Ecto neural progenitor cell (in vitro differentiated cells): Measurements from ENCODE around the gene SORCS2.
"Not testable (repeated sequence)": the region's sequence is repeated elsewhere in the genome, so short reads cannot be mapped to it uniquely, and the experiment has no call there.

Experiments used
- DNase-seq: peaks from one replicate; pipeline ENCODE4 v3.0.0-alpha.2; 2018; ENCODE audit warnings: low spot score

SORCS2 gene

DNA sequence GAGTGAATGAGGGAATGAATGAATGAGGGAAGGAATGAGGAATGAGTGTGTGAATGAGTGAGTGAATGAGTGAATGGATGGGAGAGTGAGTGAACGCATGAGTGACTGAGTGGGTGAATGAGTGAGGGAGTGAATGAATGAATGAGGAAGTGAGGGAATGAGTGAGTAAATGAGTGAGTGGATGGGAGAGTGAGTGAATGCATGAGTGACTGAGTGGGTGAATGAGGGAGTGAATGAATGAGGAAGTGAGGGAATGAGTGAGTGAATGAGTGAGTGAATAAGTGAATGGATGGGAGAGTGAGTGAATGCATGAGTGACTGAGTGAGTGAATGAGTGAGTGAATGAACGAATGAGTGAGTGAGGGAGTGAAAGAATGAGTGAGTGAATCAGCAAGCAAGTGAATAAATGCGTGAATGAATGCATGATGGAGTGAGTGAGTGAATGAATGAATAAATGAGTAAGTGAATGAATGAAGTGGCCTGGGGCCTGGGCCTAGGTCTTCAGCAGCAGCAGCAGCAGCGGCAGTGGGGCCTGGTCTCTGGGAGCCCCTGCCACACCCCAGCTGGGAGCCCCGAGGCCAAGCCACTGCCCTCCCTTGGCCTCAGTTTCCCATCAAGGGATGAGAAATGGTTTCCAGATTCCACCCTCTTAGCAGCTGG lies 258.6 kb downstream of the SORCS2 start:
- DNase-seq, result no peak

GRCh38 chr4:7451434-7451789 lies 259.1 kb downstream of the SORCS2 start:
- no peak for DNase-seq

DNA sequence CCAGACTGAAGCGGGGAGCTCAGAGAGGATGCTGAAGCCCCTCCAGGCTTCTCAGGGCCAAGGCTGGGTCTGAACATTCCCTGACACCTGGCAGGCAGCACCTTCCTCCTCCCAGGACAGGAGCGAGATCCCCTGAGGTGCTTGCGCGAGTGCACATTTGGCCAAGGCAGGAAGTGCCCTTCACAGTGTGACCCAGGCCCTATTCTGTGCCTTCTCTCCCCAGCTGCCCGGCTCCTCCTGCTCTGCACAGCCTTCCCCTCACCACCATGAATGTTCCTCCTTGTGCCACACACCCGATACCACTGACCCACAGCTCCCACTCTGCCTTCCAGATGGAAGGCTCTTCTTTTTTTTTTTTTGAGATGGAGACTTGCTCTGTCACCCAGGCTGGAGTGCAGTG lies 259.5 kb downstream of the SORCS2 start:
- DNase-seq, result no peak

GRCh38 chr4:7452802-7453201 lies 260.5 kb downstream of the SORCS2 start:
- DNase-seq, result not testable (repeated sequence)

DNA sequence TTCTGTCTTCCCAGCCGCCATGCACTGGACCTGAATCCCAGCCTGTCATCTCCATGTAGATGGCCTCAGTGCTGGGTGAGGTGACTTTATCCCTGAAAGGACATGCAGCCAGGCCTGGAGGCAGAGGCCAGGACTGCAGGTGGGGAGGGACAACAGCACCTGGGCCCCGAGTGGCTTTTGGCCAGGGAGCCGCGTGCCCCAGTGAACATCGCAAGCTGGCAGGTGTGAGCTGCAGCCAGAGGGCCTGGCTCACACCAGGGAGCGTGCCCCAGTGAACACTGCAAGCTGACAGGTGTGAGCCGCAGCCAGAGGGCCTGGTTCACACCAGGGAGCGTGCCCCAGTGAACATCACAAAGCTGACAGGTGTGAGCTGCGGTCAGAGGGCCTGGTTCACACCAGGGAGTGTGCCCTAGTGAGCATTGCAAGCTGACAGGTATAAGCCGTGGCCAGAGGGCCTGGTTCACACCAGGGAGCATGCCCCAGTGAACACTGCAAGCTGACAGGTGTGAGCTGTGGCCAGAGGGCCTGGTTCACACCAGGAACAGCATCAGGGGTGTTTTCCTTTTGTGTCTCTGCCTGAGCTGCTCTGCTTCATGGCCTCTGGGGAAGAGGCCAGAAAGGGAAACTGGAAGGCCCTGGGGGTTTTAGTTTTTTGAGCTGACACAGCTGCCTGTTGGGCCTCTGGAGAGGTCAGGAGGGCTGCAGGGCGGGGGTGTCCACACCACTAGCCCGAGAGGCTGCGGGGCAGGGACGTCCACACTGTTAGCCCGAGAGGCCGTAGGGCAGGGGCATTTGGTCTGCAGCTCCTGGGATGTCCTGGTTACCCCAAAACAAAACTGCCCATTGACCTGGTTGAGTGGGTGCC lies 265.1 kb downstream of the SORCS2 start:
- DNase-seq, result no peak

DNA sequence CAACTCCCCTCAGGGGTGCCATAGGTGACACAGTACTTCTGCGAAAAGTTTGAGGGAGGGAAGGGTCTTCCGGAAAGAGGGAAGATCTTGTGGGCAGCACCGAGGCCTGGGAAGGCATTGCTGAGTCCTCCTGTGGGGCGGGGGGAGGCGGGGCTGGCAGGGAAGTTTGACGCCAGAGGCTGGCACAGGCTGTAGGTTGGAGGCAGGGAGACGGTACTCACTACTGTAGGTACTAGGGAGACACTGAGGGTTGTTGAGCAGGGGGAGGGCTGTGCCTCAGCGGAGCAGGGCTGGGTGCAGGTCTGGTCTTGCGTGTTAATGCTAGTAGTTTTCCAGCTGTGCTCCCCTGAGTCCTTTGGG lies 265.7 kb downstream of the SORCS2 start:
- DNase-seq, result no peak

- DNase-seq, result no peak
Observed at GRCh38 chr4:7458477-7458876, 266.1 kb downstream of the SORCS2 start.

DNA sequence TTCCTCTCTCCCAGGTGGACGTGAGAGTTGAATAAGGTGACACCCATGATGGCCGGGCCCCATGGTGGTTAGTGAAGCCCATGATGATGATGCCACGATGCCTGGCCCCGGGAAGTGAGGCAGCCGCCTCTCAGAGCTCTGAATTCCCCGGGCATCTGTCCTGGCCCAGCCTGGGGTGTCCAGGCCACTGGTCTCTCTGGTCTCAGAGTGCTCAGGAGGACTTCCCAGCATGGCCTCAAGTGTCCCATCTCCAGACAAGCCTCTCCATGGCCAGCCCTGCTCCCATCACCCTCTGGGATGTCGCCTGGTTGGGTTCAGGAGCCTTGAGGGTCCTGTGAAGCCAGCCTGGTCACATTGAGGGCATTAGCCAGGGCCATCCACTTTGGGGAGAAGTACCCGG lies 267.1 kb downstream of the SORCS2 start:
- no peak for DNase-seq

GRCh38 chr4:7460566-7460965 lies 268.2 kb downstream of the SORCS2 start:
- no peak for DNase-seq

DNA sequence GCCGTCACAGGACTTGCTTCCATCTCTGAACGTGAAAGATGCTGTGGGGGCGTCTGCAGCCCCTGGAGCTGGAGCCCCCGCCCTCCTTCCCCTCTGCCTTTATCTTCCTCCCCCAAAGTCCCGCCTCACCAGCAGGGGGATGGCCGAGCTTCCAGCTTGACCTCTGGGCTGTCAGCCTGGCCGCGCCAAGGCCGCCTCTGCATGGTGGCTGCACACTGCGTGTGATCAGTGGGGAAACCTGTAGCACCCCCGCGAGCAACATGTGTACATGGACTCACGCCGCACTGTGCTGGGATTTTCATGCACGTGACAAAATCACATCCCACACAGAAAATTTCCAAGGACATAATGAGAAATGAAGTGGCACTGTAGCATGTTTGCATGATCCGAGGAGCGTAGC lies 268.9 kb downstream of the SORCS2 start:
- no peak for DNase-seq

- no peak for DNase-seq
Observed at GRCh38 chr4:7462509-7462971, 270.2 kb downstream of the SORCS2 start.

- DNase-seq, result no peak
Observed at GRCh38 chr4:7463566-7464258, 271.4 kb downstream of the SORCS2 start.

- DNase-seq, result no peak
Observed at GRCh38 chr4:7464259-7464655, 271.9 kb downstream of the SORCS2 start.

DNA sequence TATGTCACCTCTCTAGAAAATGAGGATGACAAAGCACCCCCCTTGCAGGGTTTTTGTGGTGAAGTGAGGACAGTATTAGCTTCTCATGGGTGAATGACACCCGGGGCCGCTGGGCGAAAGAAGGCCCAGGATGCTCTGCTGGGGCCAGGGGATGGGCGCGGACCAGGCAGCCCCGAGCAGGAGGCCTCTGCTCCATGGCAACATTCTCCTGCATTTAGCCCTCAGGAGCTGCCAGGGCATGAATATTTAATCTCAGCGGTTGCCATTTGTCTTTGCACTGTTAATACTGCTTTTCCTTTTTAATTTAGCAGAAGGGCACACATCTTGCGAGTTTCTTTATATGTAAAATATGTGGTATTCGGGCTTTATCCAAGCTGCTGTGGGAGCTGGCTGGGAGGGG lies 272.7 kb downstream of the SORCS2 start:
- DNase-seq, result no peak

GRCh38 chr4:7466215-7466614 lies 273.9 kb downstream of the SORCS2 start:
- no peak for DNase-seq

DNA sequence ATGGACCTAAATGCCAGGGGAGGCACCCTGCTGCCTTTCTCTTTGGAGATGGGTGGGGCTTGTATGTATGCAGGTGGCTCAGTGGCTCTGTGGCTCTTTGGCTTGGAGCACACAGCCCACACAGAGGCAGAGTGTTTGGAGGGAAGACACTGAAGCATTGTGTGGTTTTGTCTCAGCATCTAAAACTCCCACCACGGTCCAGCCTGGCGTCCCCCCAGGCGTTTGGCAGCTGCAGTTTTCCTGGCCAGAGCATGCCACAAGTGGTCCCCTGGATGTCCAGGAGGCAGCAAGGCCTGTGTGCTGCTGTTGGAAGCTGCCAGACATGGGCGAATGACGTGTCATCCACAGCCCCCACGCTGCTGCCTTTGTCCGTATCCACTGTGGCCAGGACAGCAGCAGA lies 274.6 kb downstream of the SORCS2 start:
- DNase-seq, result no peak

DNA sequence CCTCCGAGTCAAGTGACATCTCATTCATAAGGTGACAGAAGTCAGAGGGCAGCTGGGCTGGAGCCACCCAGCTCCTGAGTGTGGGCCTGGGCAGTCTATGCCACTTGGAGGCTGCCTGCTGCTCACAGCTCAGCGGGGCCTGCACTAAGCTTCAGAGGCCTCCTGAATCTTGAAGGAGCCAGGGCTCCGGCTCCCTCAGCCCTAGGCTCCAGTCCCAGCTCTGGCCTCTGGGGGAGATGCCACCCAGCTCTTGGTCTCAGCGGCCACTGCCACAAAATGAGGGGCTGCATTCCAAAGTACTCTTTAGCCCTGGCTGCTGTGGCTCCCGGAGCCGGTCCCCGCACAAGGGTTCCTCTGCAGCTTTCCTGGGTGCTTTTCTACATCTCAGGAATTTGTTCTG lies 275.1 kb downstream of the SORCS2 start:
- no peak for DNase-seq

- DNase-seq, result no peak
Observed at GRCh38 chr4:7469023-7469422, 276.7 kb downstream of the SORCS2 start.

DNA sequence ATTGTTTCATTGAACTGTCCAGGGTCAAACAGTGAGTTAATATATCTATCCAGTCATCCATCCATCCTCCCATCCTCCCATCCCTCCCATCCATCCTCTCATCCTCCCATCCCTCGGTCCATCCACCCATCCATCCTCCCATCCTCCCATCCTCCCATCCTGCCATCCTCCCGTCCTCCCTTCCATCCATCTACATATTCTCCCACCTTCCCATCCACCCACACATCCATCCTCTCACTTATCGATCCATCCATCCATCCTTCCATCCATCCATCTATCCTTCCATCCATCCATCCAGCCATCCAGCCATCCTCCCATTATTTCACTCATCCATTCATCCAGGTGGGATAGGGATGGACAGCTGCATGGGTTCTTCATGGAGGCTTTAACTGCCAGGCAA lies 277.8 kb downstream of the SORCS2 start:
- no peak for DNase-seq

DNA sequence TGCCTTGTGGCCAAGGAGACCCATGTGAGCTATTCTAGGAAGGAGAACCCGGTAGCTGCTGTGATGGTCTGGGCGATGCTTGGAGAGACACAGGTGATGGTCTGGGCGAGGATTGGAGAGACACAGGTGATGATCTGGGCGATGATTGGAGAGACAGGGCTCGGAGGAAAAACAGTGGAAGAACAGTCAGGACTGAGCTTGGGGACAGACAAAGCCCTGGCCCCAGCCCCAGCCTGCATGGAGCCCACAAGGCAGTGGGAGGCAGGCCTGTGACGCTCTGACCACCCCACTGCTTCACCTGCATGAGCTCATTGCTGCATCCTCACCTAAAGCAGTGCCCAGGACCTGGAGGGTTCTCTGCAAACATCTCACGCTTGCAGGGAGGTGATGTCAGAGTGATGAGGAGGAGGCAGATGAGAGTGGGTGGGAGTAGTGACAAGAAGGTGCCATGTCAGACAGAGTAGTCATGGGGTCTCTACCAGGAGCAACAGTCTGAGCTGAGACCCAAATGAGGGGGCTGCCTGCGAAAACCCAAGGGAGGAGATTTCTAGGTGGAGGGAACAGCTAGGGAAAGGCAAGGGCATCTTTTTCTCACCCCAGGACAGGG lies 278.3 kb downstream of the SORCS2 start:
- DNase-seq, result no peak

GRCh38 chr4:7472442-7473013 lies 280.2 kb downstream of the SORCS2 start:
- DNase-seq, result peak; percentile 65

DNA sequence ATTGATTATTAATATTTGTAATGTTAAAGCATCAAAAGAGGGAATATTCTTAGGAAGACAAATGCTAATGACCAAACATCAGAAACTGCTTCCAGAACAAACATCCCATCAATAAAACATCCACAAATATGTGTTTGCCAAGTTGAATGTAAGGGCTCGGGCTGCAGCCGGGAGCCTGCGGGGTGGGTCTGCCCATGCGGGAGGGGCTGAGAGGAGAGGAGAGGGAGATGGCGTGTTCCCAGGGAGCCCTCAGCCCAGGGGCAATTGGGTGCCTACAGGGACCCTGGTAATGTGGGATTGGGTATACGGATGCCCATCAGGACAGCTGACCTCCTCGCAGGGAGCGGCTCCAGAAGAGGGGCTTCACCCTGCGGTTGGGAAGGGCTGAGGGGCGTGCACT lies 280.7 kb downstream of the SORCS2 start:
- no peak for DNase-seq
